HepG2 (cell line): ENCODE results near the gene SIGLEC10. TPM values are rescaled to one million over a fixed set of nuclear protein-coding genes. Genes with fewer than 3 reads are reported as not detected.

ENCODE experiments used
- BHLHE40 ChIP-seq: IDR thresholded peaks from 2 replicates; pipeline ENCODE4 v1.6.1; 2011; ENCODE audit warnings: low read length, improper control_type of control experiment
- CREM ChIP-seq, 2 experiments: sonication (generic) in 1 of 2; formaldehyde crosslinking in 1 of 2; IDR thresholded peaks; 2 replicates each; pipeline versions ENCODE4 v1.4.0 to v1.6.1; 2016 to 2020; ENCODE audit warnings: antibody characterized with exemption in 1 of 2, mild to moderate bottlenecking in 1 of 2, missing genetic modification reagents in 1 of 2
- FOXK1 ChIP-seq: sonication (generic); formaldehyde crosslinking; IDR thresholded peaks from 2 replicates; pipeline ENCODE4 v1.4.0; 2020; ENCODE audit warnings: low read depth, missing genetic modification reagents, borderline replicate concordance
- GMEB1 ChIP-seq: sonication (generic); formaldehyde crosslinking; IDR thresholded peaks from 2 replicates; pipeline ENCODE4 v1.5.1; 2020; ENCODE audit warnings: missing genetic modification reagents, mild to moderate bottlenecking, borderline replicate concordance
- HMG20B ChIP-seq: conservative IDR thresholded peaks from 2 replicates; pipeline ENCODE4 v1.6.1; 2016; ENCODE audit warnings: missing genetic modification reagents, missing compliant biosample characterization
- KDM6A ChIP-seq: IDR thresholded peaks from 2 replicates; pipeline ENCODE4 v1.6.1; 2016; ENCODE audit warnings: low read depth
- NCOA5 ChIP-seq: sonication (generic); formaldehyde crosslinking; IDR thresholded peaks from 2 replicates; pipeline ENCODE4 v1.4.0; 2020; ENCODE audit warnings: missing genetic modification reagents
- PATZ1 ChIP-seq: sonication (generic); formaldehyde crosslinking; IDR thresholded peaks from 2 replicates; pipeline ENCODE4 v1.4.0; 2020; ENCODE audit warnings: missing genetic modification reagents
- PLRG1 ChIP-seq: fragments of 450-650 bp; conservative IDR thresholded peaks from 2 replicates; pipeline ENCODE4 v1.6.1; 2016
- POLR2AphosphoS2 ChIP-seq: IDR thresholded peaks from 2 replicates; pipeline ENCODE4 v1.6.1; 2011; ENCODE audit warnings: low read depth, low read length, improper control_type of control experiment
- POLR2G ChIP-seq: fragments of 200-400 bp; formaldehyde crosslinking; IDR thresholded peaks from 2 replicates; pipeline ENCODE4 v1.6.1; 2018; ENCODE audit warnings: mild to moderate bottlenecking, low read depth, low read length, moderate library complexity
- RAD51 ChIP-seq: fragments of 450-650 bp; IDR thresholded peaks from 2 replicates; pipeline ENCODE4 v1.6.1; 2016; ENCODE audit warnings: borderline replicate concordance
- RNF2 ChIP-seq: fragments of 450-650 bp; conservative IDR thresholded peaks from 2 replicates; pipeline ENCODE4 v1.6.1; 2016; ENCODE audit warnings: low read depth
- SALL1 ChIP-seq: sonication (generic); formaldehyde crosslinking; IDR thresholded peaks from 2 replicates; pipeline ENCODE4 v1.8.0; 2022; ENCODE audit warnings: mild to moderate bottlenecking, missing genetic modification reagents
- SP4 ChIP-seq: sonication (generic); formaldehyde crosslinking; IDR thresholded peaks from 2 replicates; pipeline ENCODE4 v1.8.1; 2023; ENCODE audit warnings: mild to moderate bottlenecking, missing genetic modification reagents
- TFDP2 ChIP-seq: sonication (generic); formaldehyde crosslinking; IDR thresholded peaks from 2 replicates; pipeline ENCODE4 v1.4.0; 2020; ENCODE audit warnings: missing genetic modification reagents
- THAP11 ChIP-seq: IDR thresholded peaks from 2 replicates; pipeline ENCODE4 v1.6.1; 2016; ENCODE audit warnings: missing biosample characterization, missing genetic modification reagents
- ZBTB2 ChIP-seq: sonication (generic); formaldehyde crosslinking; IDR thresholded peaks from 2 replicates; pipeline ENCODE4 v1.8.0; 2022; ENCODE audit warnings: low read depth, missing genetic modification reagents
- ZNF251 ChIP-seq: sonication (generic); formaldehyde crosslinking; IDR thresholded peaks from 2 replicates; pipeline ENCODE4 v1.9.0; 2021; ENCODE audit warnings: mild to moderate bottlenecking, missing genetic modification reagents
- ZNF253 ChIP-seq: sonication (generic); formaldehyde crosslinking; IDR thresholded peaks from 2 replicates; pipeline ENCODE4 v1.8.0; 2022; ENCODE audit warnings: mild to moderate bottlenecking, missing genetic modification reagents, borderline replicate concordance
- ZNF576 ChIP-seq: sonication (generic); formaldehyde crosslinking; IDR thresholded peaks from 2 replicates; pipeline ENCODE4 v1.4.0; 2020; ENCODE audit warnings: mild to moderate bottlenecking, missing genetic modification reagents
- ZNF607 ChIP-seq: sonication (generic); formaldehyde crosslinking; IDR thresholded peaks from 2 replicates; pipeline ENCODE4 v1.5.1; 2020; ENCODE audit warnings: missing genetic modification reagents, mild to moderate bottlenecking, borderline replicate concordance
- ZSCAN21 ChIP-seq: sonication (generic); formaldehyde crosslinking; IDR thresholded peaks from 2 replicates; pipeline ENCODE4 v1.8.0; 2022; ENCODE audit warnings: mild to moderate bottlenecking, missing genetic modification reagents, moderate library complexity, borderline replicate concordance
- ZSCAN22 ChIP-seq: sonication (generic); formaldehyde crosslinking; IDR thresholded peaks from 2 replicates; pipeline ENCODE4 v1.4.0; 2020; ENCODE audit warnings: mild to moderate bottlenecking, missing genetic modification reagents
- polyA plus RNA-seq, 8 experiments: library from polyadenylated mRNA; depleted of rRNA in 3 of 8; stranded (reverse) in 7 of 8; unstranded in 1 of 8; fragments of >200 nt; fragmentation: Illumina TruSeq in 4 of 8; extraction: Trizol in 4 of 8; gene quantifications; 2 replicates each; pipeline versions ENCODE4 v1.2.1 to v1.2.3, GENCODE V29; 2011 to 2016; ENCODE audit warnings: low read depth in 4 of 8, missing spikeins in 1 of 8, mixed read lengths in 1 of 8; ENCODE audit not compliant: insufficient read depth in 1 of 8
- total RNA-seq, 5 experiments: library from RNA; depleted of rRNA; stranded (reverse); fragments of >200 nt; fragmentation: Illumina TruSeq; extraction: Trizol; gene quantifications; 2 replicates each; pipeline ENCODE4 v1.2.3, GENCODE V29; 2016; ENCODE audit warnings: low read depth in 1 of 5

SIGLEC10 gene
- total and polyA plus RNA-seq, 2 of the 13 experiments (the other 11 are each of a cell fraction or from before 2014, with no cell fraction given): not detected

- TF ChIP-seq PATZ1: 0 out of 2 replicates have a peak, but pooled peaks have one; percentile 48
- TF ChIP-seq POLR2AphosphoS2: no peak
- peak; percentile 84 for TF ChIP-seq RNF2
- TF ChIP-seq ZNF251 (CRISPR knock-in tag): no peak
- TF ChIP-seq BHLHE40: peak; percentile 7; the same call in 1 of the 2 replicates
- peak; percentile 78 for TF ChIP-seq POLR2G
- peak; percentile 73 for TF ChIP-seq THAP11
- no peak for TF ChIP-seq PLRG1
- TF ChIP-seq GMEB1: peak; percentile 76; the same call in 1 of the 2 replicates
- TF ChIP-seq ZNF253: peak; percentile 92; the same call in 1 of the 2 replicates
- peak; percentile 76 for TF ChIP-seq SALL1 (CRISPR knock-in tag)
- peak; percentile 86 for TF ChIP-seq ZSCAN22 (CRISPR knock-in tag)
- TF ChIP-seq NCOA5: no peak
- TF ChIP-seq RAD51: no peak
- peak; percentile 82 for TF ChIP-seq ZBTB2 (CRISPR knock-in tag)
- no peak for TF ChIP-seq FOXK1 (CRISPR knock-in tag)
- TF ChIP-seq ZSCAN21 (CRISPR knock-in tag): 0 out of 2 replicates have a peak, but pooled peaks have one; percentile 63
- no peak for TF ChIP-seq HMG20B
- no peak for TF ChIP-seq ZNF576 (CRISPR knock-in tag)
- TF ChIP-seq KDM6A (CRISPR knock-in tag): no peak
- peak; percentile 91 for TF ChIP-seq SP4 (CRISPR knock-in tag)
- TF ChIP-seq ZNF607 (CRISPR knock-in tag): peak; percentile 66
- TF ChIP-seq CREM (IDR thresholded peaks at IDR 0.05): peak; percentile 74
- TF ChIP-seq CREM (CRISPR knock-in tag; IDR thresholded peaks at IDR 0.05): no peak
- TF ChIP-seq TFDP2: peak; percentile 100
Measured at GRCh38 chr19:51394050-51394836, 23.2 kb downstream of the SIGLEC10 start (continued).
